A549 (cell line): ENCODE measurements around the gene GBF1. TPM values are rescaled to one million over a fixed set of nuclear protein-coding genes. Genes with fewer than 3 reads are reported as not detected.

Experiments used
- ATAC-seq, 2 experiments: fragments of 200-7000 bp in 1 of 2; fragments of >200 bp in 1 of 2; cut with Nextera tagmentation in 1 of 2; cut with Tn5 transposase in 1 of 2; 3 replicates each; pipeline versions ENCODE4 v1.8.0 to v1.9.1; 2018 to 2020; ENCODE audit warnings: mild to moderate bottlenecking in 1 of 2, moderate library complexity in 1 of 2
- CTCF ChIA-PET: fragments of 300-600 bp; sonication (Branson Sonifier 250); formaldehyde crosslinking; extraction: SDS; loops from one replicate; lab custom pipeline; 2021; ENCODE audit warnings: antibody characterized with exemption, inconsistent platforms; lab: Yijun Ruan, JAX
- POLR2A ChIA-PET: fragments of 350-600 bp; formaldehyde crosslinking; extraction: SDS; loops from one replicate; lab custom pipeline; 2021; ENCODE audit warnings: antibody characterized with exemption, inconsistent platforms; lab: Yijun Ruan, JAX
- DNase-seq, 2 experiments: peaks; one replicate each; pipeline versions ENCODE4 v3.0.0 to v3.0.0-alpha.2; 2011 to 2016; ENCODE audit warnings: low read depth in 1 of 2, low spot score in 1 of 2
- FAIRE-seq: peaks from 2 replicates; lab custom pipeline; 2011; peaks lifted over from hg19 to GRCh38; lab: Jason Lieb, UNC
- H3K27ac ChIP-seq, 2 experiments: fragments of >200 bp; sonication (Bioruptor Twin); formaldehyde crosslinking; 3 replicates each; pipeline ENCODE4 v1.5.1; 2016 to 2017
- H3K4me1 ChIP-seq: fragments of >200 bp; sonication (Bioruptor Twin); formaldehyde crosslinking; 3 replicates; pipeline ENCODE4 v1.6.1; 2016
- H3K4me2 ChIP-seq: fragments of >200 bp; sonication (Bioruptor Twin); formaldehyde crosslinking; 3 replicates; pipeline ENCODE4 v1.6.1; 2016
- H3K4me3 ChIP-seq: fragments of >200 bp; sonication (Bioruptor Twin); formaldehyde crosslinking; 3 replicates; pipeline ENCODE4 v1.5.1; 2016
- H3K9me3 ChIP-seq: fragments of >200 bp; sonication (Bioruptor Twin); formaldehyde crosslinking; 3 replicates; pipeline ENCODE4 v1.6.1; 2016
- BCL3 ChIP-seq: fragments of >200 bp; sonication (Bioruptor Twin); formaldehyde crosslinking; IDR thresholded peaks from 3 replicates; pipeline ENCODE4 v1.6.1; 2016
- BHLHE40 ChIP-seq: IDR thresholded peaks from 2 replicates; pipeline ENCODE4 v1.6.1; 2012; ENCODE audit warnings: low read depth, low read length, inconsistent platforms
- CBX8 ChIP-seq: fragments of 200-600 bp; sonication (generic); IDR thresholded peaks from 2 replicates; pipeline ENCODE4 v1.6.1; 2016
- CEBPB ChIP-seq, 2 experiments: fragments of >200 bp in 1 of 2; sonication (Bioruptor Twin) in 1 of 2; formaldehyde crosslinking in 1 of 2; IDR thresholded peaks; 2 replicates each; pipeline ENCODE4 v1.6.1; 2012 to 2016
- CHD2 ChIP-seq: fragments of 150-350 bp; IDR thresholded peaks from 2 replicates; pipeline ENCODE4 v1.6.1; 2014; ENCODE audit warnings: low read length; ENCODE audit not compliant: partially characterized antibody
- CHD4 ChIP-seq: fragments of 200-600 bp; sonication (generic); IDR thresholded peaks from 2 replicates; pipeline ENCODE4 v1.6.1; 2016; ENCODE audit warnings: antibody characterized with exemption, mild to moderate bottlenecking, borderline replicate concordance
- CTCF ChIP-seq: fragments of >200 bp; sonication (Bioruptor Twin); formaldehyde crosslinking; IDR thresholded peaks from 3 replicates; pipeline ENCODE4 v1.5.1; 2016
- EHF ChIP-seq: fragments of 250-450 bp; sonication (Bioruptor Pico); IDR thresholded peaks from 2 replicates; pipeline ENCODE4 v1.5.0; 2020; ENCODE audit warnings: mild to moderate bottlenecking
- EP300 ChIP-seq, 2 experiments: fragments of >200 bp; sonication (Bioruptor Twin); formaldehyde crosslinking; IDR thresholded peaks; 2 replicates in 1 of 2; 3 replicates in 1 of 2; pipeline ENCODE4 v1.6.1; 2016 to 2017
- FOSB ChIP-seq: fragments of 250-450 bp; sonication (Bioruptor Pico); IDR thresholded peaks from 2 replicates; pipeline ENCODE4 v1.5.0; 2020; ENCODE audit warnings: mild to moderate bottlenecking, moderate library complexity
- HDAC2 ChIP-seq: fragments of 200-600 bp; sonication (generic); IDR thresholded peaks from 2 replicates; pipeline ENCODE4 v1.6.1; 2016
- HES2 ChIP-seq: fragments of >200 bp; sonication (Bioruptor Twin); formaldehyde crosslinking; IDR thresholded peaks from 2 replicates; pipeline ENCODE4 v1.6.1; 2016
- MAZ ChIP-seq: fragments of 150-350 bp; IDR thresholded peaks from 2 replicates; pipeline ENCODE4 v1.6.1; 2014; ENCODE audit warnings: antibody characterized with exemption, low read depth, low read length, borderline replicate concordance
- MYC ChIP-seq: IDR thresholded peaks from 2 replicates; pipeline ENCODE4 v1.6.1; 2012; ENCODE audit warnings: mild to moderate bottlenecking, inconsistent platforms, low read length, improper control_type of control experiment, borderline replicate concordance
- NFE2L2 ChIP-seq: fragments of 150-350 bp; conservative IDR thresholded peaks from 2 replicates; pipeline ENCODE4 v1.6.1; 2014; ENCODE audit warnings: low read length
- PBX3 ChIP-seq: IDR thresholded peaks from 2 replicates; pipeline ENCODE4 v1.6.1; 2012
- POLR2AphosphoS2 ChIP-seq: conservative IDR thresholded peaks from 2 replicates; pipeline ENCODE4 v1.6.1; 2012; ENCODE audit warnings: low read length, improper control_type of control experiment, inconsistent platforms
- RAD21 ChIP-seq, 2 experiments: fragments of >200 bp in 1 of 2; sonication (Bioruptor Twin) in 1 of 2; formaldehyde crosslinking in 1 of 2; IDR thresholded peaks in 1 of 2; conservative IDR thresholded peaks in 1 of 2; 2 replicates in 1 of 2; 3 replicates in 1 of 2; pipeline ENCODE4 v1.6.1; 2012 to 2018; ENCODE audit warnings: inconsistent platforms in 1 of 2
- RCOR1 ChIP-seq: fragments of 150-350 bp; IDR thresholded peaks from 2 replicates; pipeline ENCODE4 v1.6.1; 2014; ENCODE audit warnings: antibody characterized with exemption, low read length, low read depth
- RNF2 ChIP-seq: fragments of 200-600 bp; sonication (generic); IDR thresholded peaks from 2 replicates; pipeline ENCODE4 v1.6.1; 2016; ENCODE audit warnings: low read depth, mild to moderate bottlenecking, antibody characterized with exemption, moderate library complexity, borderline replicate concordance
- SREBF2 ChIP-seq: fragments of 450-650 bp; IDR thresholded peaks from 2 replicates; pipeline ENCODE4 v1.6.1; 2014; ENCODE audit warnings: mild to moderate bottlenecking, moderate library complexity
- TFCP2L1 ChIP-seq: fragments of 250-450 bp; sonication (Bioruptor Pico); IDR thresholded peaks from 2 replicates; pipeline ENCODE4 v1.5.0; 2021; ENCODE audit warnings: mild to moderate bottlenecking
- USF2 ChIP-seq: fragments of 450-650 bp; IDR thresholded peaks from 2 replicates; pipeline ENCODE4 v1.6.1; 2014; ENCODE audit warnings: antibody characterized with exemption
- WGBS: methylation state at CpG from one replicate; pipeline ENCODE4 v1.1.6; 2017; ENCODE audit errors: missing lambda C conversion rate; 5-methylcytosine and 5-hydroxymethylcytosine counted together
- polyA plus RNA-seq, 4 experiments: library from polyadenylated mRNA; depleted of rRNA in 3 of 4; stranded (reverse); fragments of >200 nt; fragmentation: RNase III in 1 of 4; extraction: RNeasy Plus Mini Kit Qiagen cat#74134 plus additional on column Dnase treatment in 1 of 4; gene quantifications; 2 replicates in 3 of 4; 3 replicates in 1 of 4; pipeline ENCODE4 v1.2.3, GENCODE V29; 2011 to 2017

The GBF1 gene
- polyA plus RNA-seq, 2 of the 4 experiments (the other 2 are of a cell fraction), result 20.4 to 21.3 TPM

GRCh38 chr10:102246261-102246660 lies 929 bp downstream of the GBF1 start:
- peak overlapping the region; percentile 83 to 88; a peak in 5 of 6 replicates for H3K27ac ChIP-seq
- DNase-seq (no peak), FAIRE-seq (no peak), ATAC-seq (no peak)
- ChIA-PET CTCF (interaction anchor here (0.6 to 4.9 kb wide), 6 partner anchors 9 to 106 kb away, joined by 3 to 50 read pairs (median 4); no protein-coding TSS in a partner anchor), POLR2A (no interaction called here)
- H3K4me1 ChIP-seq, result peaks cover 28% of the 10 kb centered on the region
- peak overlapping the region; percentile 84 for H3K4me3 ChIP-seq
- H3K4me2 ChIP-seq, result peak overlapping the region; percentile 82
- no peaks in the 10 kb centered on the region for H3K9me3 ChIP-seq
- 23% methylated on average over 3 of the region's 3 CpGs for WGBS
- no peak for TF ChIP-seq EP300 (IDR thresholded peaks at IDR 0.05)
- no peak for TF ChIP-seq CTCF
- TF ChIP-seq CBX8, result no peak
- no peak for TF ChIP-seq CEBPB (IDR thresholded peaks at IDR 0.05)
- no peak for TF ChIP-seq RAD21 (conservative IDR thresholded peaks at IDR 0.05 in 1 of 2, IDR thresholded peaks at IDR 0.05 in 1 of 2)
- TF ChIP-seq PBX3, result no peak
- TF ChIP-seq SREBF2, result no peak
- no peak for TF ChIP-seq BHLHE40
- TF ChIP-seq POLR2AphosphoS2, result no peak
- no peak for TF ChIP-seq BCL3
- no peak for TF ChIP-seq NFE2L2
- no peak for TF ChIP-seq CHD4
- TF ChIP-seq FOSB (CRISPR knock-in tag), result no peak
- no peak for TF ChIP-seq HES2
- no peak for TF ChIP-seq USF2
- TF ChIP-seq HDAC2, result no peak
- TF ChIP-seq CHD2, result no peak
- TF ChIP-seq EHF (CRISPR knock-in tag), result no peak
- no peak for TF ChIP-seq RNF2
- TF ChIP-seq TFCP2L1 (CRISPR knock-in tag), result no peak
- TF ChIP-seq, all 56 proteins: peak for 0

GRCh38 chr10:102247734-102248133 lies 2.4 kb downstream of the GBF1 start:
- ChIA-PET POLR2A (no interaction called here), CTCF (interaction anchor here (0.7 to 10.7 kb wide), 8 partner anchors 17 to 121 kb away, joined by 3 to 116 read pairs (median 4); partner anchors contain the start of gene ELOVL3)
- FAIRE-seq (no peak), ATAC-seq (no peak), DNase-seq (no peak)
- H3K27ac ChIP-seq, result no peak overlapping the region
- peaks cover 24% of the 10 kb centered on the region for H3K4me1 ChIP-seq
- H3K9me3 ChIP-seq, result no peaks in the 10 kb centered on the region
- peak overlapping the region; percentile 82; the same call in 2 of the 3 replicates for H3K4me2 ChIP-seq
- no peak overlapping the region for H3K4me3 ChIP-seq
- TF ChIP-seq TFCP2L1 (CRISPR knock-in tag), result no peak
- no peak for TF ChIP-seq MAZ
- no peak for TF ChIP-seq MYC
- no peak for TF ChIP-seq RCOR1
